Effector memory CD4-positive, alpha-beta T cell (primary cell): ENCODE results near the gene COQ4.
"Not testable (repeated sequence)": the region's sequence is repeated elsewhere in the genome, so short reads cannot be mapped to it uniquely, and the experiment has no call there.

ENCODE experiments used
- DNase-seq, 3 donors: peaks; one replicate each; pipeline ENCODE4 v3.0.0-alpha.2; 2020
- H3K27ac ChIP-seq: 2 replicates; pipeline ENCODE4 v1.7.0; 2013; ENCODE audit warnings: mild to moderate bottlenecking, low read length, moderate library complexity; ENCODE audit not compliant: insufficient read depth, poor library complexity, severe bottlenecking
- H3K27me3 ChIP-seq: replicated peaks from 2 replicates; pipeline ENCODE4 v1.7.0; 2013; ENCODE audit warnings: mild to moderate bottlenecking, low read length; ENCODE audit not compliant: insufficient read depth, control insufficient read depth, poor library complexity, severe bottlenecking
- H3K36me3 ChIP-seq: 2 replicates; pipeline ENCODE4 v1.7.0; 2013; ENCODE audit warnings: mild to moderate bottlenecking, low read length, moderate library complexity; ENCODE audit not compliant: control insufficient read depth, insufficient read depth
- H3K4me1 ChIP-seq: 2 replicates; pipeline ENCODE4 v1.7.0; 2013; ENCODE audit warnings: low read length, mild to moderate bottlenecking; ENCODE audit not compliant: control insufficient read depth, insufficient read depth, poor library complexity, severe bottlenecking
- H3K4me3 ChIP-seq: 2 replicates; pipeline ENCODE4 v1.7.0; 2013; ENCODE audit warnings: low read length, low read depth, mild to moderate bottlenecking; ENCODE audit not compliant: insufficient read depth, poor library complexity, severe bottlenecking
- H3K9me3 ChIP-seq: 2 replicates; pipeline ENCODE4 v1.7.0; 2013; ENCODE audit warnings: mild to moderate bottlenecking, low read length, moderate library complexity; ENCODE audit not compliant: control insufficient read depth

Gene COQ4

DNA sequence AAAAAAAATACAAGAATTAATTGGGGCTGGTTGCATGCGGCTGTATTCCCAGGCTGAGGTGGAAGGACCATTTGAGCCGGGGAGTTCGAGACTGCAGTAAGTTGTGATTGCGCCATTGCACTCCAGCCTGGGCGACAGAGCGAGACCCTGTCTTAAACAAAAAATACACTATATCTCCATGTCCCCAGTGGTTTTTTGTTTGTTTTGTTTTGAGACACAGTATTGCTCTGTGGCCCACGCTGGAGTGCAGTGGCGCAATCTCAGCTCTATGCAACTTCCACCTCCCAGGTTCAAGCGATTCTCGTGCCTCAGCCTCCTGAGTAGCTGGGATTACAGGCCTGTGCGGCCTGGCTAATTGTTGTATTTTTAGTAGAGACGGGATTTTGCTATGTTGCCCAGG lies 1.2 kb downstream of the COQ4 start:
- Histone ChIP-seq H3K36me3 (peaks cover 31% of the 10 kb centered on the region), H3K4me3 (peak overlapping the region; percentile 70), H3K27me3 (no peaks in the 10 kb centered on the region), H3K9me3 (no peaks in the 10 kb centered on the region), H3K4me1 (peaks cover 13% of the 10 kb centered on the region), H3K27ac (peak overlapping the region; percentile 84)
- DNase-seq = no peak

DNA sequence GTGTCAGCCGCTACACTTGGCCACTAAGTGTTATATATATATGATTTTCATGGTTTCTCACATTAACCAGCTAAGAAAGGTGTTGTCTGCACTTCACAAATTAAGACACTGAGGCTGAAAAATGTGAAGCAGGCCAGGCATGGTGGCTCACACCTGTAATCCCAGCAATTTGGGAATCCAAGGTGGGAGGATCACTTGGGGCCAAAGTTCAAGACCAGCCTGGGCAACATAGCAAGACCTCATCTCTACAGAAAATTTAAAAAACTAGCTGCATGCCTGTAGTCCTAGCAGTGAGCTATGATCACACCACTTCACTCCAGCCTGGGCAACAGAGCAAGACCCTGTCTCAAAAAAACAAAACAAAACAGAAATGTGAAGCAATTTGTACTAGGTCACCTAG lies 1.8 kb downstream of the COQ4 start:
- no peak overlapping the region for H3K4me3 ChIP-seq
- H3K36me3 ChIP-seq = peaks cover 34% of the 10 kb centered on the region
- no peaks in the 10 kb centered on the region for H3K27me3 ChIP-seq
- H3K9me3 ChIP-seq = no peaks in the 10 kb centered on the region
- peaks cover 13% of the 10 kb centered on the region for H3K4me1 ChIP-seq
- no peak overlapping the region for H3K27ac ChIP-seq
- no peak for DNase-seq

DNA sequence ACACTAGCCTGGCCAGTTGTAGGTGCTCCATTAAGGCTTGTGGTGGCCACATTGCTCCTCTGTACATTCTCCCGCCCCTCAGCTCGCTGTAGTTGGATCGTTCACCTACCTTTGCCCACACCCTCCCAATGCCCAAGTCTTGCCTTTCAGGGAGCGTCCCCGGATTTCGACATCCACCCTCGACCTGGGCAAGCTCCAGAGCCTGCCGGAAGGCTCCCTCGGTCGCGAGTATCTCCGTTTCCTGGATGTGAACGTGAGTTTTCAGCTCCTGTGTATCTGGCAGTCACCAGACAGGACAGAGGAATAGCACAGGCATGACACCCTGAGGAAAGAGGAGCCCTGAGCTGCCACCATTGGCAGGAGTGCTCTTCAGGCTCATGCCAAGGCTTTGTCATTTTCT lies 3.0 kb downstream of the COQ4 start:
- H3K4me1 ChIP-seq = peaks cover 13% of the 10 kb centered on the region
- H3K27ac ChIP-seq = no peak overlapping the region
- no peaks in the 10 kb centered on the region for H3K9me3 ChIP-seq
- DNase-seq = no peak
- H3K4me3 ChIP-seq = no peak overlapping the region
- peaks cover 34% of the 10 kb centered on the region for H3K36me3 ChIP-seq
- no peaks in the 10 kb centered on the region for H3K27me3 ChIP-seq

DNA sequence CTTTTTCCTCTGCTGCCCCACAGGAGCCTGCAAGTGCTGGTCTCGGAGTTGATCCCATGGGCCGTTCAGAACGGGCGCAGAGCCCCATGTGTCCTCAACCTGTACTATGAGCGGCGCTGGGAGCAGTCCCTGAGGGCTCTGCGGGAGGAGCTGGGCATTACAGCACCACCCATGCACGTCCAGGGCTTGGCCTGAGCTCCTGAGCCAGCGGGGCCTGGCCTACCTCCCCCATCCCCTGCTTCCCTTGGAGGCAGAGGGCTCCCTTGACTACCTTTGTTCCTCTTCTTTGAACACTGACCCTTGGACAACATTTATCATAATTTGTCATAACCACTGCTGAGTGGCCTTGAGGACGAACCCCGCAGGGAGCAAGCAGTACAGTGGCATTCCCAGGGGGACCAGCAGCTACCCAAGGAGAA lies 10.8 kb downstream of the COQ4 start:
- H3K9me3 ChIP-seq = no peaks in the 10 kb centered on the region
- H3K36me3 ChIP-seq = peaks cover 17% of the 10 kb centered on the region
- H3K27me3 ChIP-seq = no peaks in the 10 kb centered on the region
- DNase-seq = no peak
- no peaks in the 10 kb centered on the region for H3K4me1 ChIP-seq
- no peak overlapping the region for H3K4me3 ChIP-seq
- H3K27ac ChIP-seq = no peak overlapping the region

DNA sequence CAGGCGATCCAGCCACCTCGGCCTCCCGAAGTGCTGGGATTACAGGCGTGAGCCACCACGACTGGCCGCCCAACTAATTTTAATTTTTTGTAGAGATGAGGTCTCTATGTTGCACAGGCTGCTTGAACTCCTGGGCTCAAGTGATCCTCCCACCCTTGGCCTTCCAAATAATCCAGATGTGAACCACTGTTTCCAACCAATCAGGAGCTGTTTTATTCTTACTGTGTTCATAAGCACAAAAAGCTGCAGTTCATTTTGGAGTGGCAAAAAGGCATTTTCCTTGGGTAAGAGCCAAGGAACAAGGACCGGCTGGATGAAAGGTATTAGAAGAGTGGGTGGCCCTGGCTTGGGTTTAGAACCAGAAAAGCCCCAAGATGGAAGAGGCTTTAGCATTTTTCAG lies 12.5 kb downstream of the COQ4 start:
- no peaks in the 10 kb centered on the region for H3K9me3 ChIP-seq
- H3K4me3 ChIP-seq = no peak overlapping the region
- H3K4me1 ChIP-seq = peaks cover 3% of the 10 kb centered on the region
- no peak overlapping the region for H3K27ac ChIP-seq
- no peak for DNase-seq
- no peaks in the 10 kb centered on the region for H3K27me3 ChIP-seq
- peaks cover 10% of the 10 kb centered on the region for H3K36me3 ChIP-seq

DNA sequence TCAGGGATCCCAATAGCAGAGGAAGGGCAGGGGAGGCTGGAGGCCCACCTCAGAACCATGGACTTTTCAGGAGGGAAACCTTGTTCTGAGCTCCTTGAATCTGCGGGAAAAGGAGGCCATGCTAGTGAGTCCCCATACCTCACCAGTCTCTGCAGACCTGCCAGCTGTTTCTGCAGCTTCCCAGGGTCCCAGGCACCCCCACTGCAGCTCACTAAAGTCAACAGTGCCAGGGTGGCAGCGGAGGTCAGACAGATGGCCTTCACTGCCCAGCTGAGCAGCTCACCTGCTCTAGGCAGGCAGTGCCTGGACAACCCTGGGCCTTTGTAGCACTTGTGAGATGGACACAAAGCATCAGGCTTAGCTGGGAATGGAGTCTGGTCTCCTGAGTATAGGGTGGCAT lies 13.3 kb downstream of the COQ4 start:
- no peak overlapping the region for H3K4me3 ChIP-seq
- peaks cover 6% of the 10 kb centered on the region for H3K4me1 ChIP-seq

DNA sequence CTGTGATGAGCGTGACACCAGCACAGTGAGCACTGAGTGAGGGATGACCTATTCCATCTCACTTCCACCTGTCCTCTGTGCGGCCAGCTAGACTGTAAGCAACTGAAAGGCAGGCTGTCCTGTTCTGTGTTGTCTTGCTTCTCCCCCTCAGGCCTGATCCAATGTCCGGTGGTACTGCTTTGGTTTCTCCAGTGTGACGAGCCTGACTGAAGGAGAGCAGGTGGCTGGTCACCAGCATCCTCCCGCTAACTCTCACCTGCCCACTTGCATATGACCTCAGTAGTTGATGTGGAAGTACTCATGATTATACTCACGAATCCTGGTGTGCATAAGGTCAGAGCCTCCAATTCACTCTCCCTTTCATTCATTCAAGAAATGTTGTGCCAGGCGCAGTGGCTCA lies 15.3 kb downstream of the COQ4 start:
- Histone ChIP-seq H3K4me1 (peaks cover 11% of the 10 kb centered on the region), H3K36me3 (peaks cover 4% of the 10 kb centered on the region), H3K27me3 (no peaks in the 10 kb centered on the region), H3K27ac (no peak overlapping the region), H3K9me3 (no peaks in the 10 kb centered on the region), H3K4me3 (no peak overlapping the region)
- DNase-seq = no peak

More for the DNA sequence above, 13.3 kb downstream of the COQ4 start:
- no peak for DNase-seq
- H3K9me3 ChIP-seq = no peaks in the 10 kb centered on the region
- no peak overlapping the region for H3K27ac ChIP-seq
- H3K36me3 ChIP-seq = peaks cover 10% of the 10 kb centered on the region
- no peaks in the 10 kb centered on the region for H3K27me3 ChIP-seq

DNA sequence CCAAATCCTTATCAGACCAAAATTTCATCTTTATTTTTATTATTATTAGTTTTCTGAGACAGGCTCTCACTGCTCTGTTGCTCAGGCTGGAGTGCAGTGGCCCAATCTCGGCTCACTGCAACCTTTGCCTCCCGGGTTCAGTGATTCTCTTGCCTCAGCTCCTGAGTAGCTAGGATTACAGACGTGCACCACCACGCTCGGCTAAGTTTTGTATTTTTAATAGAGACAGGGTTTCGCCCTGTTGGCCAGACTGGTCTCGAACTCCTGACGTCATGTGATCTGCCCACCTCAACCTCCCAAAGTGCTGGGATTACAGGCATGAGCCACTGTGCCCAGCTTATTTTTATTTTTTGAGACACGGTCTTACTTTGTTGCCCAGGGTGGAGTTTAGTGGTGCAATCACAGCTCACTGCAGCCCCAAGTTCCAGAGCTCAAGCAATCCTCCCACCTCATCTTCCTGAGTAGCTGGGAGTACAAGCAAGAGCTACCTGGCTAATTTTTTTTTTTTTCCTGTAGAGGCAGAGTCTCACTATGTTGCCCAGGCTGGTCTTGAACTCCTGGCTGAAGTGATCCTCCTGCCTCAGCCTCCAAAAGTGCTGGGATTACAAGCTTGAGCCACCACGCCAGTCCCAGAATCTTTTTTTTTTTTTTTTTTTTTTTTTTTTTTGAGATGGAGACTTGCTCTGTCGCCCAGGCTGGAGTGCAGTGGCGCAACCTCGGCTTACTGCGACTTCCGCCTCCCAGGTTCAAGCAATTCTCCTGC lies 16.4 kb downstream of the COQ4 start:
- not testable (repeated sequence) for H3K27ac ChIP-seq, H3K9me3 ChIP-seq, DNase-seq, H3K4me3 ChIP-seq, H3K27me3 ChIP-seq
- peaks cover 13% of the 10 kb centered on the region for H3K36me3 ChIP-seq
- peaks cover 11% of the 10 kb centered on the region for H3K4me1 ChIP-seq

DNA sequence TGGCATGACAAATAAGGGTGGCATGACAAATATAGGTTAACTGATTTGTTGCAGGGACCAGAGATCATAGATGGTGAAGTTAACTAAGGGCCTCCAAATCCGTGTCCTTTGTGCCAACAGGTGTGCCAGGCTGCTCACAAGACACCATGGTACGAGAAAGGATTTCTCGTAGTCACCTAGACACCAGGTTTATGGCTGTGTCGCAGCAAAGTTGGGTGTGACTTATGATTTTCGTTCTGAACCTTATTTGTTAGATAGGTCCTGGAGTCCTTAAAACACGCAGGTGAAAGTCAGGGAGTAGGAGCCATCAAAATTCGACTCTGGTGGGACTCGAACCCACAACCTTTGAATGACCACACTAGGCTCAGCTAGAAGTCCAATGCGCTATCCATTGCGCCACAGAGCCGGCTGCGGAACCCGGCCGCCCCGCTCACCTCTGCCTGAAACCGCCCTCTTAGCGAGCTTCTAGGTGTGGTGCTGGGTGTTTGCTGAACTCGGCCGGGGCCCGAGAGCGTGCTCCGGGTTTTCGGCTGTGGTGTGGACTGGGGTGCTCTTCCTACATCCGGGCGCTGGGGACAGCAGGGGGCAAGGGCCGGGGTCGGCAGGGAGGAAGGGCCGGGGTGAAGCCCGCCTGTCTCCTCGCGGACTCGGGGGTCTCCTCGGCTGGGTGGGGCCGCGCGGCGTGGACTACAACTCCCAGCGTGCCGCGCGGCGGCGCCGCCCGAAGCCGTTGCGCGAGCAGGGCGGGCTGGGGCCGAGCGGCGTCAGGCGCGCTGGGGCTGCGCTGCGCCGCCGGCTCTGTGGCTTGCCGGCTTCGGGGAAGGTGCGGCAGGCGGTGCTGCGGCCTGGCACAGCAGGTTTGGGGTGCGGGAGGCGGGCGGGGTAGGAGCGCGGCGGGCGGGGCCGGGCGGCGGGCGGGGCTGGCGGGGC lies 17.4 kb downstream of the COQ4 start, which contains the start of gene SLC27A4:
Gene SLC27A4, plus strand, starts transcription at position 767 of the 930 bp plus-strand sequence. CDS start 2,606 bp downstream, outside the sequence.
- H3K36me3 ChIP-seq = peaks cover 20% of the 10 kb centered on the region
- peaks cover 11% of the 10 kb centered on the region for H3K4me1 ChIP-seq
- DNase-seq = peak; percentile 72 to 75 (median 74)
- H3K27ac ChIP-seq = peak within 1 kb of the TSS; percentile 58
- H3K4me3 ChIP-seq = peak within 1 kb of the TSS; percentile 73
- H3K9me3 ChIP-seq = no peaks in the 10 kb centered on the region
- H3K27me3 ChIP-seq = no peaks in the 10 kb centered on the region
